GM19238 (cell line): ENCODE measurements around the gene SP6.

Experiments used
- DNase-seq: peaks from one replicate; pipeline ENCODE4 v3.0.0; 2011; ENCODE audit warnings: low spot score; ENCODE audit not compliant: insufficient read length

Gene SP6

GRCh38 chr17:47813512-47814031 is 37.4 kb downstream of the SP6 start:
- DNase-seq, result no peak

DNA sequence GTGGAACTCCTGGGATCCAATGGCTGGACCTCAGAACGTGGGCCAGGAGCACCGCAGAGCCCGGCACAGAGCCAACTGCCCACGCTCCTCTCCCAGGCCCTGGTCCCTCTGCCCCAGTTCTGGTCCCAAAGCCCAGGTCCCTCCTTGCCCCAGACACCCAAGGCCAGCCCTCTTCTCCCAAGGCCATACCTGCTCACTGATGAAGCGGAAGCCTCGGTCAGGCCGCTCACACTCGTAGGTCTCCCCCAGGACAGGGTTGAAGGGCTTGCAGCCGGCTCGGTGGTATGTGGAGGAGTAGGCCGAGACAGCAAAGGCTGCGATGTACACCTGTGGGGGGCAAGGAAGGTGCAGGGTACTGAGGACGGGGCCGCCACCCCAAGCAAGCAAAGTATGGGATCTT is 37.9 kb downstream of the SP6 start:
- no peak for DNase-seq

DNA sequence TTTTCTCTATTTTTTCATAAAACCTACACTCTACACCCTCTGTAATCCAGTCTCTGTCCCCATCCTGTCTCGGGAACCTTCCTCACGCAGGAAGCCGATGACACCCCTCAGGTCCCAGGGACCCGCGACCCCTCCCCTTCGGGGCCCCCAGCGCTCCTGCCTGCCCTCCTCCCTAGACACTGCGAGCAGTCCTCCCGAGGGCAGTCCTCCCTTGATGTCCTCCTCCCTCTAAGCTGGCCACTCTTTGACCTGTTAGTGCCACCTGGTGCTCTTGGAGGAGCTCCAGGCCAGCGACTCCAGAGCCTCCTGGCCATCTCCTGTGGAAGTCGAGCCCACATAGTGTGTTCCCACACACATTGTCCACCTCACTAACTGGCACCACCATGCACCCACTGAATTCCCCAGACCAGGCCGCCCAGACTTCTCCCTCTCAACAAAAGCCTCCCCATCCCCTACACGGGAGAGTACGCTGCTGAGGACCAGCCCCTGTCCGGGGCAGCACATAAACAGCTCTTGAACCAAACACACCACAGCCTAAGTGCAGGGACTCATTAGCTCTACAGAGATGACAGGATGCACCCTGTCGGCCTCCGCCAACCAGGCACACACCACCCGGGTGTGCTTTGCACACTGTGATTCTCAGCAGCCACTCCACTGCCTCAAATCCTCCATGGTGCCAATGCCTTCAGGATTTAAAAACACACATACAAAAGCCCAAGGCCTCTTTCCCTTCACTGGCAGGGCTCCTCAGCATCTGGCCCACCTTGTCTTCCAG is 38.6 kb downstream of the SP6 start:
- DNase-seq, result no peak

GRCh38 chr17:47811709-47812108 is 39.3 kb downstream of the SP6 start:
- DNase-seq, result no peak

GRCh38 chr17:47810901-47811635 is 39.9 kb downstream of the SP6 start:
- DNase-seq, result no peak

DNA sequence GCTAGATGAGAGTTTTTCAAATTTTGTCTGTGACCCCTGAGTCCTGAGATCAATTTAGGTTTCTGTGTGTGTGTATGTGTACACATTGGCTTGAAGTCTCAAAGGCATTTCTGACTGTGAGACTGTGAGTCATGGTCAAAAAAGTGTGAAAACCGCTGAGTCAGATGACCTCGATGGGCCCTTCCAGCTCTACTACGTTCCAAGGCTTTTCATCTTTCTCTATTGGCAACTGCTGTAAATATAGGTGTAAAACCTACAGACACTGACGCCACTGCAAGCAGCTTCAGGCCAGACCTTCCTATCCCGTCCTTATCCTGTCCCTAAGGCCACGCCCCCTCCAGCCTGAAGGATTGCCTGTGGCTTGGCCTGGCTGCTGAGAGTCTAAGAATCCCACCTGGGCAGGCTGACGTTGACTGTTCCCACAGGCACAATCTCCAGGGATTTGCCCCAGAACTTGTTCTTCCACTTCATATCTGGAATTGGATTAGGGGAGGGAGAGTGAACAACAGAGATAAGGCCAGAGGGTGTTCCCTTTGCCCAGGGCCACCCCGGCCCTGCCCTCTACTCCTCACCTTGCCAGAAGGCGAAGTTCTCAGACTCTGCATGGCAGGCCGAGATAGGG is 40.7 kb downstream of the SP6 start:
- no peak for DNase-seq

- no peak for DNase-seq
Measured at GRCh38 chr17:47808830-47809480, 42.0 kb downstream of the SP6 start.

DNA sequence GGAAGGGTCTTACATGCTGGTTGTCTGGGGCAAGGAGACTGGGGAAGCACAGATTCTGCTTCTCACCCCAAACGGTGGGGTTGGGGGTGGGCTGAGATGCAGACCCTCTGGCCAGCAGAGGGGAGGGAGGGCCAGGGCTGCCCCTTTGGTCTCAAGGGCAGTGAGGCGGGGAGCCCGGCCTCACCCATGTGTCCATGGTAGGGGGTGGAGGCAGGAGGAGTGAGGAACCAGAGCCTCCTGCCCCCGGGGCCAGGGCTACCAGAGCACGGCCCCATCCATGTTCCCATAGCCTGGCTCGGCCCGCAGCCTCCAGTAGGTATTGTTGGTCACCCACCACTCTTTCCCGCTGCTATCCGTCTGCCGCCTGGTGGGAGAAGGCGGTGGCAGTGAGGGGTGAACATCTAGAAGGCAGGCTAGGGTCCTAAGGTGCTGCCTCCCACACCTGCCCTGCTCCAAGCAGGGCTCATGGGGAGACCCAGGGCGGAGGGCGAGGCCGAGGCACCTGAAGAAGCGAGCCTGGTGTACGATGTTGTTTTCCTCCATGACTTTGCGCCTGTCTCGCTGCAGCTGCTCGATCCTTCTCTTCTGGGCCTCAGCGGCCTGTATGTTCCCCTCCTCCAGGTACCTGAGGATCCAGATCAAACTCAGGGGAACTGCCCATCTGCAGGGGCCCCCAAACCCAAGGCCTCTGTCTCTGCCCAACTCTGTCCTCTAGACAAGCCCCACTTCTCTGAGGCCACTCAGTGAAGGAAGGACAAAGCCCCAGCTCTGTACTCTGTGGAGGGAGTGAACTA is 42.7 kb downstream of the SP6 start:
- no peak for DNase-seq

- DNase-seq, result no peak
Measured at GRCh38 chr17:47807421-47807820, 43.5 kb downstream of the SP6 start.

GRCh38 chr17:47806913-47807255 is 44.1 kb downstream of the SP6 start:
- no peak for DNase-seq

DNA sequence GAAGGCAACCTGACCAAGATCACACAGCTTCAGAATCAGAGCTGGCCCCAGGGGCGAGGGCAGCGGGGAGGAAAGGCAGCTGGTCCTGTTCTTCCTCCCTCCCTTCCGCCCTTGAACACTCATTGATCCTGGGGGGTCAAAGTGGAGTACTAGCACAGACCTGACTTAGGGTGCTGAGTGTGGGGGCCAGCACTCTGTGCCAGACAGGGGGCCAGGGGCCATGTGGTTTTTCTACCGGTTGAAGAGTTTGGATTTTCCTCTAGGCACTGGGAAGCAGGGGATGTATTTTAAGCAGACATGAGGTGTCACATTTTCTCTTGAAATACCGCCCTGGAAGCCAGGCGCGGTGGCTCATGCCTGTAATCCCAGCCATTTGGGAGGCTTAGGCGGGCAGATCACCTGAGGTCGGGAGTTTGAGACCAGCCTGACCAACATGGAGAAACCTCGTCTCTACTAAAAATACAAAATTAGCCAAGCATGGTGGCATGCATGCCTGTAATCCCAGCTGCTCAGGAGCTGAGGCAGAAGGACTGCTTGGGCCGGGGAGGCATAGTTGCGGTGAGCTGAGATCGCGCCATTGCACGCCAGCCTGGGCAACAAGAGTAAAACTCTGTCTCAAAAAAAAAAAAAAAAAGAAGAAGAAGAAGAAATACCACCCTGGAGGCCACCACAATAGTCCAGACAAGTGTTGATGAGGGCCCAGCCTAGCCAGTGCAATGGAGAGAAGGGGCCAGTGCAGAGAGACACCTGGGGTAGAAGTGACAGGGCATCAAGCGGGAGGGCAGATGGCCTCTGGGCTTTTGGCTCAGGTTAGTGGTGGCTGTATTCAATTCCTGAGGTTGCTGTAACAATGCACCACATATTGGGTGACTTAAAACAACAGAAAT is 44.7 kb downstream of the SP6 start:
- no peak for DNase-seq

- DNase-seq, result no peak
Measured at GRCh38 chr17:47804461-47804860, 46.5 kb downstream of the SP6 start.

DNA sequence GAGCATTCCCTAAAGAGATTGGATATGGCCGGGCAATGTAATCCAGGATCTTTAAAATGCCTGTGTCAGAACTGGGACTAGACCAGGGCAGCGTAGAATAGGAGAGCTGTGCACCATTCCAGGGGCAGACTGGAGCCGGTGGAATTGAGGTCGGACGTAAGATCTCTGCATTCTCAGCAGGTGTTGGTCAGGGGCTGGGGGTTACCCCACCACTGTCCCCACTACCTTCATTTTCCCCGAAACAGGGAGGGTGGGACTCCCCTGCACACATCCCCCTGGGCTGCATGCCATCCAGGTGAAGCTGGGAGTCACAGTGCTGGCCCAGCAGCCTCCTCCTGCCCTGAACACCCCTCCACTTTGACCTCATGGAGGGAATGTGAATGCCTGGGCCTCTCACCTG is 47.2 kb downstream of the SP6 start:
- no peak for DNase-seq

DNA sequence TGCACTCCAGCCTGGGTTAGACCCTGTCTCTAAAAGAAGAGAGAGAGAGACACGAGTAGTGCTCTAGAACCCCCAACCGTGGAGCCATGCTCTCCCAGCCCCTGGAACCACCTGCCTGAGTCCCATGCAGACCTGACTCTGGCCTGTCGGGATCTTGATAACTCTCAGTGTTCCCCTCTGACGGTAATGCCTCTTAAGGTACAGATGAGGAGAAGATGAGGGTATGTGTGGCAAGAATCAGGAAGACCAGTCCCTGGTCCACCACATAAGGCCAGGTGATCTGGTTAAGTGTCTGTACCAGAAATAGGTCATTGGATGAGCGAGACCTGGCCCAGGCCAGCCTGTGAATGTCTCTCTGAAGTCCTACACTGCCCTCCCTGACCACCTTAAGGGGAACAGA is 47.8 kb downstream of the SP6 start:
- DNase-seq, result no peak

DNA sequence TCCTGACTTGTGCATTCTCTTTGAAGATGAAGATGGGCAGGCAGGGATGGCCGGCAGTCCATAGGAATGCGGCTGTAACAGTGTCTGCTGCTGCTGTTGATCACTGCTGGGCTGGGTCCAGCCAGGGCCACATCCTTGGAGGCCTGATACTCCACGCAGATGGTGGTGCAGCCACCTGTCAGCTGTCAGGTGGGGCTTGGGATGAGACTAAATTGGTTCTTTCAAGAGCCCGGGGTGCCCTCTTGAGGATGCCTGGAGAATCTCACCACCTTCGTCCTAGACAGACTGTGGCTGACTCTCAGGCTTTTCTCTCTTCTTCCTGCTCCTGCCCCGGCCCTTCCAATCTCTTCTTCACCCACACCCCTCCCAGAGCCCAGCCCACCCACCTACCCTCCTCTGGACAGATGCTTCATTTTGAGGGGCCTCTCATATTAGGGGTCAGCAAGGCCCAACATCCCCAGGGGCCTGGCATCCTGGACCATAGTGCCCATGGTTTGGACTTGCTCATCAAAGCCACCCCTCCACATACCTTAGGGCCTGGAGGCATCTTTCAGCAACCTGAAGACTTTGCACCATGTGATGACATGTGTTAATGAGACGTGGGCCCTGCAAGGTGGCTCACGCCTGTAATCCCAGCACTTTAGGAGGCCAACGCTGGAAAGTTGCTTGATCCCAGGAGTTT is 48.5 kb downstream of the SP6 start:
- peak; percentile 72 for DNase-seq

- DNase-seq, result no peak
Measured at GRCh38 chr17:47801906-47802305, 49.1 kb downstream of the SP6 start.

DNA sequence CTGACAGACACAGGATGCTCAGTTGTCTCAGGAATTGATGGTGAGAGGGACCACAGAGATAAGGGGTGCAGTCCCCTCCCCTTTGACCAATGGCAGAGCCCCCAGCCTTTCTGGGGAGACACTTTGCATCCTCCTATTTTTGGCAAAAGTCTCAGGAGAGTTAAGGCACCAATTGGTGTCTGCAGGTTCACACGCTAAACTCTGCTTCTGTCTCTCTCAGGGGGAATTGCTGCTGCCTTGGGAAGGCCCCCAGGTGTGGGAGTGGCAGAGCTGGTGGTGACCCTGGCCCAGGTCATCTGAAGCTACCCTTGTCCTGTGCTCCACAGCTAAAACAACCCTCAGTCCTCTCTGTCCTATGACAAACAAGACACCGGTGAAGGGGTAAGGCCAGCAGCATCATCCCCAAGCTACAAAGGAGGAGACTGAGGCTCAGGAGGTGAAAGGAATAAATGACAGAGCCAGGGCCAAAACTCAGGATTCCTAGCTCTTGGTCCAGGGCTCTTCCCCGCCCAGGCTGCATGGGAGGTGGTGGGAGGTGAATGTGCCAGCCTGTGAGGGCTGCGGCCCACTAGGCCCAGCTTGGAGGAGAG is 49.7 kb downstream of the SP6 start:
- DNase-seq, result no peak

GRCh38 chr17:47800686-47801085 is 50.3 kb downstream of the SP6 start:
- no peak for DNase-seq

DNA sequence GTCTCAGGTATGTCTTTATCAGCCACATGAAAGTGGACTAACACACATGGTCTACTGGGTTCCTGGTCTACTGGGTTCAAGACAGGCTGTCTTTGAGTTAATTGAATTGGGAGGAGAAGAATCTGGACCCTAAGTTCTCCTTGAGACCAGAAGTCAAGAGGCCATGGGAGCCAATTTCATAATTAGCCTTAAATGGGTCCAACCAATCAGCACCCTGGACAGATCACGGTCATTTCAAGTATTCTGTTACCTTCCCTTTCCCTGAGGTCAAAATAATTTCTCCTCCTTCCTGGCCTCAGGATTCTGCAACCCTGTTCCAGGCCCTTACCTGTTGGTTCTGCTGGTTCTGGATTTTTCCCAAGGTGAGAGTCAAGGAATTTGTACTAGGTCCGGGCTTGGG is 53.2 kb downstream of the SP6 start:
- no peak for DNase-seq
